NCI-H1436 (cell line): Measurements from ENCODE around the gene VAMP5.
A peak's percentile ranks its signal among the peaks of the same experiment; 100 is the strongest.
"Not testable (repeated sequence)": the region's sequence is repeated elsewhere in the genome, so short reads cannot be mapped to it uniquely, and the experiment has no call there.

Source experiments
- DNase-seq: peaks from one replicate; lab custom pipeline; 2025; lab: John Stamatoyannopoulos, UW

VAMP5 gene

GRCh38 chr2:85584354-85584856 is at the start of gene VAMP5:
VAMP5 (plus strand) TSS chr2:85584431; CDS start chr2:85584491, 60 bp downstream.
- DNase-seq = no peak

DNA sequence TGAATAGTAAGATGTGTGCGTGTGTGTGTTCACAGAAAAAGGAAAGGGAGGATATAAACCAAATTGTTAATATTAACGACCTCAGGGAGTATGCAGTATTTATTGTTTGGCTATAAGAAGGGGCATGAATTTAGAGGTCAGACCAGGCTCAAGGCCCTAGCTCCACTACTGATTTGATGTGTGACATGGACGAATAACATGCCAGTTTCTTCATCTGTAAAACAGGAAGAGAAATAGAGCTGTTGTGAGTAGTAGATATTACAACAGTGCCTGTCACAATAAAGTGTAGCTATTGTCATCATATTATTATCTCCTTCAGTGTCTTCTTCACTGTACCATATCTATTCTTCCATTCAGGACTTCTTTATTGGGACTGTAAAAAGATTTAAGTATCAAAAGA is 49.4 kb upstream of the VAMP5 start:
- no peak for DNase-seq

DNA sequence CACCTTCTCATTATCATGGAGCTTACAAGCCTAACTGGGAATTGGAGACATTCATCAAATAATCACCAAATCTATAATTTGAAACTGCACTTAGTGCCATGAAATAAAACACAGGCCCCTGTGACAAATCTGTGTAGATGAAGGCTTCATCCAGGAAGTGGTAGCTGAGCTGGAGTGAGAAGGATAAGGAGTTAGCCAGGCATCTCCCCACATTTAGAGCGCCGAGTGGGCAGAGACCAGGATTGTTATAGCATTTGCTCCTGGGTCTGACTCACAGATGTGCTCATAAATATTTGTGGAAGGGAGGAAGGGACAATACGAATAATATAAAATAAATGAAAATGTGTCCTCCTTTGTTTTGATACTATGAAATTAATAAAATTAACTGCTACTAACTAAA is 47.8 kb upstream of the VAMP5 start:
- DNase-seq = no peak

DNA sequence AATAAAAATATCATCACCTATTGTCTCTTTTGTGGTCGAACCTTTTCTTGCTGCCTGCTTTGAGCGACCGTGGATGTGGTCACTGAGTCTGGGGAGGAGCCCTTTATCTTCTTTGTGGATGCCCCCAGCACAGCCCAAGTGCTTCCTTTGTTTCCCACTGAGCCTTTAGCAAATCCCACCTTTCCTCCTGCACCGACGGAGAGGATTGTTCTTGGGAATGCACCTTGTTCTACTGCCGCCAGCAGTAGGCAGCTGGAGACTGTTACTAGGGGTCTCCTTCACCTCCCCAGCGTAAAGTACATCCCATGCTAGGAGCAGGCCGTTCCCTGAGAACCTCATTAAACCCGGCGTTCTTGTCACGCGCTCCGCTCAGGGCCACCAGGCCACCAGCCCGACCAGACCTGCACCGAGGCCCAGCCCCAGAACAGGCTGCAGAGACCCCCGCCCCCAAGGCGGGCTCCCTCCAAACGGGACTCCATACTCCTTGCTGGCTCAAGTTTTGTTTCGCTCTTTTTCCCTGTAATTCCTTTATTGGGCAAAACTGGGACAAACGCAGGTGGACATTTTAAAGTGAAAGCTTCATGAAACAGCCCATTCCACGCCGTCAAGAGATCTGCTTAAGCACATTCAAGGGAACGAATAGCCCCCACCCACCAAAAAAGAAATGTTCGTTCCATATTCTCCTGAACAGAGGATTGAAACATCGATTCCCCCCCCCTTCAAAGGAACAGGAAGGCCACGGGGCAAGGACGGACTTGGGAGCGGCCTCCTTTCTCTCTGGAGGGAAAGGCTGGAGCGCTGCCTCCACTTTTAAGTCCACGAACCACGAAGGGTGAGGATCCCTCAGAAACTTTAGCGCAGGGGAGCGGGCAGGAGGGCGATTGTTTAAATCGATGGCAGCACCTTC is 46.4 kb upstream of the VAMP5 start:
- DNase-seq = no peak

DNA sequence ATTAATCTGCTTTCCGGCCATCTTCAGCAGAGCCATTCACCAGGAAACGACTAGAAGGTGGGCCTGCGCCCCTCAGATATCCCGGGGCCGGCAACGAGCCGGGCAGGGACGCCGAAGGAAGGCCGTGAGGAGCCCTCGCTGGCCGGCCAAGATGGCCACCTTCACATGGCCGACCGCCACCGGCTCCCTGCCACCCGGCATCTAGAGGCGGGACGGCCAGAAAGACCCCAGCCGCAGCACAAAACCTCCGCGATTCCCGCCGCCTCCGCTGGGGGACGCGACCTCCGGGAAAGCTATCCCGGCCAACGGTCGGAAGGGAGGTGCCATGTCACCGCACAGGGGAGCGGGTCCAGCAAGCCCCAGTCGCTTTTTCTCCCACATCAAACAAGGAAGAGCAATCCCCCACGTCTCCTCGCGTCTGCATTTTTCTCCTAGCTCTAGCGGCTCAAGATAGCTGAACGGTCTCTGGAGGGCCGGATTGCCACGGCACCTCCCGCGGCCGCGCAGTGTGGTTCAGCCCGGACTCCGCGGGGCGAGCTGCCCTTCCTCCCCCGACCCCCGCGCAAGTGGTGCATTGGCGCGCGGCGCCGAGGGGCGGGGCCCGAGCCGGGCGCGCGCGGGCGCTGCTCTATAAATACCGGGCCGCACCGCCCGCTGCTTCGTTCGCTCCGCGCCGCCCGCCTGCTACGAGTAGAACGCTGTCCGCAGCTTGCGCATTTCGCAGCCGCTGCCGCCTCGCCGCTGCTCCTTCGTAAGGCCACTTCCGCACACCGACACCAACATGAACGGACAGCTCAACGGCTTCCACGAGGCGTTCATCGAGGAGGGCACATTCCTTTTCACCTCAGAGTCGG is 45.5 kb upstream of the VAMP5 start, which contains the start of gene MAT2A:
Gene MAT2A (plus strand): TSS at position 662 of the 854 bp plus-strand sequence. CDS start 120 bp downstream, at position 782.
- peak; percentile 90 for DNase-seq

DNA sequence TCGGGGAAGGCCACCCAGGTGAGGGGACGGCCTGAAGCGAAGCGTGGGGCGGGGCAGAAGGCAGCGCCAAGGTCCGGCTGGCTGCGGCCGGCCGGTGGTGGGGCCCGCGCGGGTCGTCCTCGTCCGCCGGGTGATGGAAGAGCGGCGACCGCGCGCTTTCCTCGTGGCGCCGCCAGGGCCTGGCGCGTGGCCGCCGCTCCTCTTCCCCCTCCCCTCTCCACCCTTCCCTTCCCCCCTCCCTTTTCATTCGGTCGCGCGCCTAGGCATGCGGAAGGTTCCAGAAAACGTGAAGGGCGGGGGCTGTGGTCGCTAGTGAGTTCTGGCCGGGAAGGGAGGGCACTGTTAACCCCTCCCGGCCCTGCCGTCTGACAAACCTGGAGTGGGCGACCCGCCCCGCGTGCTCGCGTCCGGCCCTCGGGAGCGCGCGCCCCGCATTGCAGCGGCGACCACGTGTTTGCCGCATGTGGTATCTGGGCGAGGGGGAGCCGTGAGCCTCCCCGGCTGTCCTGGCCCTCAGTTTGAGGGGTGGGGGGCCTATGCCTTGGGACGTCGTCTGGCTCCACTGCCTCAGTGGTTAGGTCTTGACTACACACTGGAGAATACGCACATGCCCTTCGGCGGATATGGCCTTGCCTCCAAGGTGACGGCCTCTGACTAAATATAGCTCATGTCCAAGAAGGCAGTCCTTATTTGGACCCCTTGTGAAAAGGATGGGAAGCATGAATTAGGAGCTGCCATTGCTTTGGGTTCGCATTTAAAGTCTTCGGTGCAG is 44.7 kb upstream of the VAMP5 start:
- peak; percentile 47 for DNase-seq

GRCh38 chr2:85540133-85540648 is 44.0 kb upstream of the VAMP5 start:
- no peak for DNase-seq

- no peak for DNase-seq
Observed at GRCh38 chr2:85541262-85541661, 43.0 kb upstream of the VAMP5 start.

DNA sequence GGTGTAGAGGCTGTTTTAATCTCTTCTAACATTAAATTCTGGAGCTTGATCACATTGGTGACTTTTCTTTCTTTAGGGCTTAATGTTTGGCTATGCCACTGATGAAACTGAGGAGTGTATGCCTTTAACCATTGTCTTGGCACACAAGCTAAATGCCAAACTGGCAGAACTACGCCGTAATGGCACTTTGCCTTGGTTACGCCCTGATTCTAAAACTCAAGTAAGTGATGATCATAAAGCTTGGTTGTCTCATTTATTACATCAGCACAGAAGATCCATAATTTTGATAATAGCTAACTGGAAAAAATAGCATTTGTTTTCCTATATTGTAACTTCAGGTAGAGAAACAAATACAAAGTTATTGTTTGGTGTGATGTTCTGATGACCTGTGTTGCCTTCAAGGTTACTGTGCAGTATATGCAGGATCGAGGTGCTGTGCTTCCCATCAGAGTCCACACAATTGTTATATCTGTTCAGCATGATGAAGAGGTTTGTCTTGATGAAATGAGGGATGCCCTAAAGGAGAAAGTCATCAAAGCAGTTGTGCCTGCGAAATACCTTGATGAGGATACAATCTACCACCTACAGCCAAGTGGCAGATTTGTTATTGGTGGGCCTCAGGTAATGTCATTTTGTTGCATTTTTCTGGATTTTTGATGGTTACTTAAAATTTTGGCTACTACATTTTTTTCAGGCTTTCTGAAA is 42.3 kb upstream of the VAMP5 start:
- no peak for DNase-seq

GRCh38 chr2:85542777-85543176 is 41.5 kb upstream of the VAMP5 start:
- no peak for DNase-seq

DNA sequence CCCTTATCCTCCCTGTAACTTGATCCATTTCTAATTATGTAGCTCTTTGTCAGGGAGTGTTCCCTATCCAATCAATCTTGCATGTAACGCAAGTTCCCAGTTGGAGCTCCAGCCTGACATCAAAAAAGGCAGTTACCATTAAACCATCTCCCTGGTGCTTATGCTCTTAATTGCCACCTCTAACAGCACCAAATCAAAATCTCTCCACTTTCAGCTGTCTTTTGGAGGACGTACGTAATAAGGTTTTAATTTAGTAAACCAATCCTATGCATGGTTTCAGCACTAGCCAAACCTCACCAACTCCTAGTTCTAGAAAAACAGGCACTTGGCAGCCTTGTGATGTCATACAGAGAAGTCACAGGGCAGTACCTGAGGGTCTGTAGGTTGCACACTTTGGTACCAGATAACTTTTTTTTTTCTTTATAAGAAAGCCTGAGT is 40.0 kb upstream of the VAMP5 start:
- peak; percentile 72 for DNase-seq

- not testable (repeated sequence) for DNase-seq
Observed at GRCh38 chr2:85544915-85545779, 39.1 kb upstream of the VAMP5 start.

DNA sequence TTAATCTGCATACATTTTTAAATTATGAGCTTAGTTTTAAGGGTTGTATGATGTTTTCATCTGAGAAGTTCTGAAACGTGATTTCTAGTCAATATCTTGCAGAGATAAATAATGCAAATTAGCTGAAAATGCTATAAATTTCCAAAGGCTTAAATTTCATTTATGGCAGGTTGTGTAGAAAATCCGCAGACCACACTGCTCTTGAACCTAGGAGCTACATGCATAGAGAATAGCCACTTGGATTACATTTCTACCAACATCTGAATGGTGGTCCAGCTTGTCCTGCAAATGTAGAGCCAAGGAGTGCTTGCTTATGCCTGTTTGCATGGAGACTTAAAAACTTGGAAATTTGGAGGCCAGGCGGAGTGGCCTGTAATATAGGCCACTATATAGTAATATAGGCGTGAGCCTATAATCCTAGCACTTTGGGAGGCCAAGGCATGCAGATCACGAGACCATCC is 38.4 kb upstream of the VAMP5 start:
- DNase-seq = no peak

DNA sequence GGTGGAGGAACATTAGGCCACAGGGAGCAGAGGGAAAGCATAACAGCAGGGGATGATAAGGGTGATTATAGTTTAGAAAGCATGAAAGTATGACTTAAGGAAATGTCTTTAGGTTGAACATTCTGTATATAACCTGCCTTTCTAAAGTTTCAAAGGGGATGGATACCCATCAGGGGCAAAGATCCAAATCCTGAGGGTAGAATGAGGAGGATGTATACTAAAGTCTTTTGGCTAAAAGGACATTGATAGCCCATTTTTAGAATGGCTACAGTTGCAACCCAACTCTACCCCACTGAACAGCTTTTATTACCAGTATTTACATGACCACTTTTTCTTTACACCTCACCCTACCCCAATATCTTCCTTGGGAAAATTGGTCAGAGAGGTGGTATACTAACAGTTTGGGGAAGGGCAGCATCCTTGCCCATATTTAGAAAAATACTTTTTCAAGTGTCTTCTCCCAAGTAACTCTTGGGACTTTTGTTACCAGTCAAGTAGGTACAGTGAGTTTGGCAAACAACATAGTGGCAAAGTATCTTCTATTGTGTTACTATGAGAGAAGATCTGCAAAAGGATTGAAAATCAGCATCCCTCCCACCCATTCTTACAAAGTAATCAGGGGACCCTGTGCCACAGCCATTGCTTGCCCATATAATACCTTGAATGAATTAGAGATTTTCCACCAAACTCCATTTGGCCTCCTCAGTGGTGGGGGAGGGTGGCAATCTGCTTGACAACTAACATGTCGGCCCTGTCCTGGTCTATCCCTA is 37.0 kb upstream of the VAMP5 start:
- DNase-seq = no peak

DNA sequence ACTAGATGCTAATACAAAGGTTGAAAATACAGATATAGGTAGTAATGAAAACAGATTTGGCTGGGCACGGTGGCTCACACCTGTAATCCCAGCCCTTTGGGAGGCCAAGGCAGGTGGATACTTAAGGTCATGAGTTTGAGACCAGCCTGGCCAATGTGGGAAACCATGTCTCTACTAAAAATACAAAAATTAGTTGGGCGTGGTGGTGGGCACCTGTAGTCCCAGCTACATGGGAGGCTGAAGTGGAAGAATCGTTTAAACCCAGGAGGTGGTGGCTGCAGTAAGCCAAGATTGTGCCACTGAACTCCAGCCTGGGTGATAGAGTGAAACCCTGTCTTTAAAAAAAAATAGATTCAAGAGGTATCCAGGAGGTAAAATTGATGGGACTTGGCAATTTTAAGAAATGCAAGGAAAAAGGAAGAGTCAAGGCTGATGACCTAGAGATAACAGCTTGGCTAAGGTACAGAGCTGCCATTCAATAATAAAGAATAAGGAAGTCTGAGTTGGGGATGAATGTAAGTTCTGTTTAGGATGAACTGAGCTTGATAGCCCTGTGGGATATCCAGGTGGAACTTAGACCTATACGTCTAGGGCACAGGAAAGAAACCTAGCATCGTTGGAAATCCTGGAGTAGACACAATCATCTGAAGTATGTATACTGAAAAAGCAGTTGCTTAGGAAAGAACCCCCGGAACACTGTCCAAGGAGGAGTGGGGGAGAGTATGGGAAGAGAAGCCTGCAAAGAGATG is 36.2 kb upstream of the VAMP5 start:
- DNase-seq = no peak

GRCh38 chr2:85548608-85548900 is 35.7 kb upstream of the VAMP5 start:
- DNase-seq = no peak

- no peak for DNase-seq
Observed at GRCh38 chr2:85549095-85549494, 35.1 kb upstream of the VAMP5 start.

DNA sequence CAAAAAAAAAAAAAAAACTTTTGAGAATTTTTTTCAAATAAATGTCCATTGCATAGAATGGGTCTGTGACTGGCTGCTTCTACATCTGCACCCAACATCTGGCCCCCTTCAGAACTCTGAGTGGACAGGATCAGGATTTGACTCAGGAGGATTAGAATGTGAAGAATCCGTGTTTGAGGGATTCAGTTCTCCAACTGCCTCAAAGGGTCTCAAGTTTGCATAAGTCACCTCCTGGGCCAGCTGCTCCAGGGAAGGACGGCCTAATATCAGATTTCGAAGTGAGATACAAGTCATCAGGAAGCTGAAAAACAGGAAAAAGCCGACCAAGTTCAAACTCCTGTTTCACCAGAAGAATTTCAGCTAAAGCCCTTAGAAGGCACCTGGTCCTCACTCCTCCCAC is 34.4 kb upstream of the VAMP5 start:
- no peak for DNase-seq

- DNase-seq = no peak
Observed at GRCh38 chr2:85550486-85550885, 33.7 kb upstream of the VAMP5 start.
